SH-SY5Y (cell line): ENCODE measurements around the gene INAFM2.

Experiments
- GATA2 ChIP-seq: IDR thresholded peaks from 2 replicates; pipeline ENCODE4 v1.6.1; 2011; ENCODE audit warnings: mild to moderate bottlenecking, low read depth, low read length
- GATA3 ChIP-seq: IDR thresholded peaks from 2 replicates; pipeline ENCODE4 v1.6.1; 2011; ENCODE audit warnings: low read depth, mild to moderate bottlenecking, low read length, moderate library complexity

DNA sequence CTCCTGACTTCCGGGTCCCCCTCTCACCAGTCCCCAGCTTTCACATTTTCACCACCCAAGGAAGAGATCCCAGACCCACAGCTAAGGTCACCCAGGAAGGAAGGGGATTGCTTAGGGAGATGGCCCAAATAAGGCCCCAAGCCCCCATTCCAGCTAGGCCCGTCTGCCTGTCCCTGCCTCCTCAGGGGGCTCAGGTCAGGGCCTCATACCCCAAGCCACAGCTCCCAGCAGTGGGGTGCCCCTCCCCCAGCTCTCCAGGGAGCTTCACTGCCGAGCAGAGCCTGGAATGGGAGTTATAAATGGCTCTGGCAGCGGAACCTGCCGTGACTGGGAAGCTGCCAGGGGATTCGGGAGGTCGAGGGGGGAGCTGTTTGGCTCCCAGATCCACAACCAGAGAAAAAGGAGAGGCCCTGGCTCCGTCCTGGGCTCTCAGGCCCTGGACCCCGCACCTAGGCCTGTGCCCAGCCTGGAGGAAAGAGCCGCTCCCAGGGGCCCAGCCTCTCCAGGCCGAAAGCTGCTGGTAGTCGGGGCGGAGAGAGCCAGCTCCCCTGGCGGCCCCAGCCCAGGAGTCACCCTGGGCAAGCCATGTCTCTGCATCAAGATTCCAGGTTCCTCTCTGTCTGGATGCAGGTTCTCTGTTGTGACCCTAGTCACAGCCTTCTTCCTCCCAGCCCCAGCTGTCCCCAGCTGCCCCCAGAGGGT is 16.7 kb downstream of the INAFM2 start:
- TF ChIP-seq GATA2 (no peak), GATA3 (no peak)
